Measurements from ENCODE around the gene AMOTL1.
A peak's percentile ranks its signal among the peaks of the same experiment; 100 is the strongest.

AMOTL1 gene

GRCh38 chr11:94767701-94768601 lies at the start of gene AMOTL1:
Gene AMOTL1, plus strand, starts transcription at chr11:94768356. Its CDS starts 156 bp downstream, at chr11:94768512.
- peak; percentile 83 for DNase-seq

GRCh38 chr11:94719876-94720275 lies 48.3 kb upstream of the AMOTL1 start:
- DNase-seq: no peak

GRCh38 chr11:94721565-94722292 lies 46.4 kb upstream of the AMOTL1 start:
- DNase-seq: no peak

GRCh38 chr11:94722735-94723134 lies 45.4 kb upstream of the AMOTL1 start:
- no peak for DNase-seq

- no peak for DNase-seq
These were observed 43.1 kb upstream of the AMOTL1 start for GRCh38 chr11:94725097-94725496.

GRCh38 chr11:94727819-94728218 lies 40.3 kb upstream of the AMOTL1 start:
- DNase-seq: no peak

GRCh38 chr11:94728541-94728940 lies 39.6 kb upstream of the AMOTL1 start:
- DNase-seq: no peak

- no peak for DNase-seq
These were observed 39.0 kb upstream of the AMOTL1 start for GRCh38 chr11:94728966-94729751.

- DNase-seq: no peak
These were observed 38.0 kb upstream of the AMOTL1 start for GRCh38 chr11:94730153-94730552.

- DNase-seq: no peak
These were observed 36.1 kb upstream of the AMOTL1 start for GRCh38 chr11:94731880-94732601.

- DNase-seq: no peak
These were observed 35.4 kb upstream of the AMOTL1 start for GRCh38 chr11:94732617-94733281.

GRCh38 chr11:94734563-94735275 lies 33.4 kb upstream of the AMOTL1 start:
- no peak for DNase-seq

GRCh38 chr11:94735907-94736306 lies 32.2 kb upstream of the AMOTL1 start:
- no peak for DNase-seq

- no peak for DNase-seq
These were observed 31.0 kb upstream of the AMOTL1 start for GRCh38 chr11:94737171-94737611.

GRCh38 chr11:94738746-94739145 lies 29.4 kb upstream of the AMOTL1 start:
- DNase-seq: no peak

- DNase-seq: no peak
These were observed 28.8 kb upstream of the AMOTL1 start for GRCh38 chr11:94739331-94739730.

- no peak for DNase-seq
These were observed 27.8 kb upstream of the AMOTL1 start for GRCh38 chr11:94740083-94741021.

- DNase-seq: no peak
These were observed 27.0 kb upstream of the AMOTL1 start for GRCh38 chr11:94741022-94741679.

- no peak for DNase-seq
These were observed 25.5 kb upstream of the AMOTL1 start for GRCh38 chr11:94742665-94743064.

Measured in NCI-H1048 (cell line).